Erythroblast (primary cell): ENCODE results near the gene MUTYH.
"Not testable (repeated sequence)": the region's sequence is repeated elsewhere in the genome, so short reads cannot be mapped to it uniquely, and the experiment has no call there.

Source experiments
- DNase-seq, 2 experiments: peaks; one replicate each; lab custom pipeline; 2025; lab: John Stamatoyannopoulos, UW
- GATA1 ChIP-seq: IDR thresholded peaks from 2 replicates; pipeline ENCODE4 v1.6.1; 2011; ENCODE audit warnings: low read depth, mild to moderate bottlenecking, control low read depth, low read length, moderate library complexity
- POLR2A ChIP-seq: IDR thresholded peaks from 2 replicates; pipeline ENCODE4 v1.6.1; 2011; ENCODE audit warnings: mild to moderate bottlenecking, low read length

Gene MUTYH

GRCh38 chr1:45339789-45340558 is at the start of gene MUTYH, which contains the start of gene TOE1:
MUTYH (minus strand) TSS chr1:45340440; CDS start chr1:45334505, 5,935 bp downstream.
TOE1 (plus strand) TSS chr1:45340170; CDS start chr1:45340253, 83 bp downstream.
- peak; percentile 94 to 95 for DNase-seq
- TF ChIP-seq GATA1 (no peak), POLR2A (peak; percentile 91)

- no peak for TF ChIP-seq GATA1
- TF ChIP-seq POLR2A, result no peak
- DNase-seq, result no peak
Observed at GRCh38 chr1:45386219-45386618, 46.0 kb upstream of the MUTYH start.

- no peak for TF ChIP-seq POLR2A
- no peak for TF ChIP-seq GATA1
- no peak for DNase-seq
Observed at GRCh38 chr1:45385302-45385701, 45.1 kb upstream of the MUTYH start.

- DNase-seq, result not testable (repeated sequence)
Observed at GRCh38 chr1:45384213-45384612, 44.0 kb upstream of the MUTYH start.

GRCh38 chr1:45383191-45383590 is 43.0 kb upstream of the MUTYH start:
- no peak for TF ChIP-seq GATA1
- no peak for TF ChIP-seq POLR2A
- DNase-seq, result no peak

GRCh38 chr1:45381243-45381642 is 41.0 kb upstream of the MUTYH start:
- DNase-seq, result no peak
- TF ChIP-seq POLR2A (no peak), GATA1 (no peak)

- DNase-seq, result no peak
- no peak for TF ChIP-seq POLR2A
- no peak for TF ChIP-seq GATA1
Observed at GRCh38 chr1:45380730-45381129, 40.5 kb upstream of the MUTYH start.

GRCh38 chr1:45380125-45380524 is 39.9 kb upstream of the MUTYH start:
- no peak for TF ChIP-seq GATA1
- no peak for TF ChIP-seq POLR2A
- no peak for DNase-seq

GRCh38 chr1:45379524-45379923 is 39.3 kb upstream of the MUTYH start:
- TF ChIP-seq GATA1 (no peak), POLR2A (no peak)
- DNase-seq, result no peak

- TF ChIP-seq GATA1 (no peak), POLR2A (no peak)
- DNase-seq, result no peak
Observed at GRCh38 chr1:45378184-45378583, 37.9 kb upstream of the MUTYH start.

GRCh38 chr1:45375104-45376090 is 35.2 kb upstream of the MUTYH start:
- TF ChIP-seq POLR2A (no peak), GATA1 (no peak)
- peak; percentile 10 to 22 for DNase-seq

- DNase-seq, result no peak
- no peak for TF ChIP-seq POLR2A
Observed at GRCh38 chr1:45373573-45373972, 33.3 kb upstream of the MUTYH start.

- no peak for DNase-seq
- TF ChIP-seq GATA1 (no peak), POLR2A (no peak)
Observed at GRCh38 chr1:45370575-45370974, 30.3 kb upstream of the MUTYH start.

GRCh38 chr1:45365051-45365450 is 24.8 kb upstream of the MUTYH start:
- no peak for DNase-seq
- TF ChIP-seq GATA1 (no peak), POLR2A (no peak)
